GM19099 (cell line): ENCODE results near the gene TNFRSF1A.

ENCODE experiments used
- POLR2A ChIP-seq: IDR thresholded peaks from 3 replicates; pipeline ENCODE4 v1.6.1; 2011; ENCODE audit warnings: low read depth; ENCODE audit not compliant: insufficient read length; ENCODE audit errors: extremely low read depth

The TNFRSF1A gene

GRCh38 chr12:6315704-6316597 lies 25.9 kb downstream of the TNFRSF1A start:
- TF ChIP-seq POLR2A: no peak

DNA sequence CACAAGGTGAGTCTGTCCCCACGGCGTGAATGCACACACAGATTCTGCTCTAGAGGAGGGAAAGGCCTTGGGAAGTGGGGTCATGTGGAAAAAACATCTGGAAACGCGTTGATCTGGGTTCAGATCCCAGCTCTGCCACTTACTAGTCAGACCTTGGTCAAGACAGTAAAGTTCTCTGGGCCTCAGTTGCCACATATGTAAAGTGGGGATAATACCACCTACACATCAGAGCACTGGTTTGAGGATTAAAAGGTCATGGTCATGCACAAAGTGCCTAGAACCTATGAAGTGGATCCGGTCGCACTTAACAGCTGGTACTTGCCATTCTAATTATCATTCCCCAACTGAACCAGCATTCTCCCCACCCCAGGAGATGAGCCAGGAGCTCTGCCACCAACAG lies 26.7 kb downstream of the TNFRSF1A start:
- TF ChIP-seq POLR2A: no peak

GRCh38 chr12:6314776-6315175 lies 27.1 kb downstream of the TNFRSF1A start:
- no peak for TF ChIP-seq POLR2A

GRCh38 chr12:6313326-6313940 lies 28.4 kb downstream of the TNFRSF1A start:
- no peak for TF ChIP-seq POLR2A

DNA sequence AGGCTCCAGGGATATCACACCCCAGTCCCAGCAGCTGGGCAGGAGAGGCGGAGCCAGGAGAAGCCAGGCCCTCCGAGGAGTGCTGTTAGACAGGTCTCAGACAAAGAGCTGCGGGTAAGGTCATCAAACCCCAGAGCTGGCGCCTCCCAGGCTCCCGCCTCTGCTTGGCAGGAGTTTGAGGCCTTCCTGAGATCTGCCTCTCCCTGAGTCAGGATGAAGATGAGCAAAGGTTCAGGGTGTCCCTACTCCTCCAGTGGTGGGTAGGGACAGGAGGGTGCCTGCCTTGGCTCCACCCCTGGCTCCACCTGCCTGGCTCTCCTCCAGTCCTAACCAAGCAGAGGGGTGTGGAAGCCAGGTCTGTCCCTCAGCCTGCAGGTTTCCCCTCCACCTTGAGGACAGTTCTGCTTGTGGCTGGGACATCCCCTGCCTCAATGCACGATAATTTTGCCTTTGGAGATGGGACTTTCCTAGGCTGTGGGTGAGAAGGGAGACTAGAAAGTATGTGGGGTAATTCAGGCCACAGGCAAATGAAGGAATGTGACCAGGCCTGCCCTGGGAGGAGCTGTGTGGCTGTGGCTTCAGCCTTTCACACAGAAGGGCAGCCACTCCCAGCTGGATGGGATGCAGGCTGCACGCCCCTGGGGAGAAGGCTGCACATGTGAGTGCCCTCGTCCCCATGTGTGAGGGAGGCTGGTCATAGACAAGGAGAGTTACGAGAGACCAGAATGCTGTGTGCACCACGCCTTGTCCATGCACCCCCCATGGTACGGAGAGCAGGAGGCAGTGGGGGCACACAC lies 29.1 kb downstream of the TNFRSF1A start:
- no peak for TF ChIP-seq POLR2A

DNA sequence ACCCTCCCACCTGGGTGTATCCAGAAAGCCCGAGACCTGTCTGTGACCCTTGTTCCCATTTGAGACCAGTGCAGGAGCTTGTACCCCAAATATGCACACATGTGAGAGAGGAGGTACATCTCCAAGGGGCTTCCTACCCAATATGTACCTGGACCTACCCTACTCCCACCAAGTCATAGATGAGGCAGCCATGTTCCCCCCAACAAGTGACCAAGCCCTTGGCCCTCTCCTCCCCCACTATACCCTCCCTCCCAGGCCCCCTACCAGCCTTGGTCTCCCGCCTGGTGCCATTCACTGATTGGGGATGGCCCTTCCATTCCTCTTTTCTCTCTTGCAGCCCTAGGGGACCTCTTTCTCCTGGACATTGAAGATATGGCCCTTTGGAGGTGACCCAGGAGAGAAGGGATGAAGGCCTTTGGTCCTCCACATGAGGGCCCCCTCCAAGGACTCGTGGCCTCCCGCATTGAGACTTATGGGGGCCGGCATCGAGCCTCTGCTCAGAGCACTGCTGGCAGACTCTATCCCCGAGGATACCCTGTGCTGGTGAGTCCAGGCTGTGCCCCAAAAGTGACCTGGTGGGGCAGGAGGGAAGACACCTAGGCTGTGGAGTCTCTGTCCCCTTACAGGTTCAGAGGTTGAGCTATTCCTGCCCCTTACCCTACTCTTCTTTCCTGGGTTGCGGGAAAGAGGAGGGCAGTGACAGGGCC lies 29.9 kb downstream of the TNFRSF1A start:
- TF ChIP-seq POLR2A: no peak

GRCh38 chr12:6310771-6311610 lies 30.9 kb downstream of the TNFRSF1A start:
- TF ChIP-seq POLR2A: no peak

DNA sequence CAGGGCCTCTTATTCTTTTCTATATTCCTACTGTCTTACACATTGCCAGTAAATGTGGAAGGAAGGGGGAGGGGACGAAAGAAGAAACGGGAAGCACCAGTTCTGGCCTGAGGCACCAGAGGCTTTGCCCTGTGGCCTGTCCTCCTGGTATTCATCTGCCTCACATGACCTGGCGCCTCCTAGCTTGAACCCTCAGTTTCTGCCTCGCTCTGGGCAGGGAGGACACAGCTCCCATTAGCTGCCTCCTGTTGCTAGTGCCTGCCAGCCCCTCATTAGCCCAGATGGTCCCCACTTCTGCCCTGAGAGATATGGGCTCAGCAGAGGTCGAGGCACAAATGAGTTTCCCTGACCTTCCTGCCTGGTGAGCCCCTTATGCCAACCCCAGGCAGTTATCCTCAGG lies 34.3 kb downstream of the TNFRSF1A start:
- no peak for TF ChIP-seq POLR2A

GRCh38 chr12:6306599-6307220 lies 35.2 kb downstream of the TNFRSF1A start:
- TF ChIP-seq POLR2A: no peak

GRCh38 chr12:6306151-6306550 lies 35.7 kb downstream of the TNFRSF1A start:
- TF ChIP-seq POLR2A: no peak

DNA sequence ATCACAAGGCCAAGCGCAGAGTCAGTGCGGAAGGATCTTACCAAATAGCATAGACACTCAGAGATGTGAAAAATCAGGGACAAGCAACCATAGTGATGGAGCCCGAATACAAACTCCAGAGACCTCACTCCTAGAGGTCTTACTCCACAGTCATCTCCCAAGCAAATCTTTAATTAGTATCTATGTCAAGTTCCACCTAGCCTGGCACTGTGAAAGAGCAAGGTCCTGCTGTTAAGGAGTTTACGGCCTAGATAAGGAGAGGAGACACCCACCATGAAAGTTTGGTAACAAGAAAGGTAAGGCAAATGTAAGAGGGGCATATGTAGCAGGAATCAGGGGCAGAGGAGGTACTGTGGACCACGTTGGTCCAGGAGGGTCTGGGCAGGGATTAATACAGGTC lies 38.8 kb downstream of the TNFRSF1A start:
- TF ChIP-seq POLR2A: no peak

- no peak for TF ChIP-seq POLR2A
Measured at GRCh38 chr12:6302621-6303020, 39.3 kb downstream of the TNFRSF1A start.

DNA sequence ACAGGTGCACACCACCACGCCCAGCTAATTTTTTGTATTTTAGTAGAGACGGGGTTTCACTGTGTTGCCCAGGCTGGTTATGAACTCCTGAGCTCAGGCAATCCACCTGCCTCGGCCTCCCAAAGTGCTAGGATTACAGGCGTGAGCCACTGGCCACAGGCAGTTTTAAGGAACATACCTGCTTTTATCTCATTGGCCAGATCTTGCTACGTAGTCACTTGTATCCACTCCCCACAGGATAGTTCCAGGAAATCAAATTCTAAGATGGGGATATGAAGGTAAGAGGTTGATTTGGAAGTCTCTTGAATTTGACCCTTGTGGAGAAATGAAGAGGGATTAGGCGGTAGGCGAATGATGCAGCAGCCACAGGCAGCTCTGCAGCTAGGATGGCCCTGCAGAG lies 40.2 kb downstream of the TNFRSF1A start:
- no peak for TF ChIP-seq POLR2A

GRCh38 chr12:6297170-6297569 lies 44.7 kb downstream of the TNFRSF1A start:
- TF ChIP-seq POLR2A: no peak
